RWPE1 (cell line): ENCODE measurements around the gene LYRM1.
"Not testable (repeated sequence)": the region's sequence is repeated elsewhere in the genome, so short reads cannot be mapped to it uniquely, and the experiment has no call there.

Experiments
- CTCF ChIA-PET: fragments of 350-600 bp; sonication (Branson Sonifier 250); formaldehyde crosslinking; extraction: SDS; loops from one replicate; lab custom pipeline; 2021; lab: Yijun Ruan, JAX
- POLR2A ChIA-PET: fragments of 400-600 bp; formaldehyde crosslinking; extraction: SDS; loops from one replicate; lab custom pipeline; 2020; ENCODE audit warnings: antibody characterized with exemption; ENCODE audit not compliant: low non-redundant PET; lab: Yijun Ruan, JAX
- DNase-seq: peaks from one replicate; pipeline ENCODE4 v3.0.0; 2012; ENCODE audit warnings: low spot score
- H3K27ac ChIP-seq: fragments of 450-650 bp; 2 replicates; pipeline ENCODE4 v1.5.1; 2017
- TF ChIP-seq, protein P1 (sequence below): fragments of 450-650 bp; conservative IDR thresholded peaks from 2 replicates; pipeline ENCODE4 v1.5.1; 2017; ENCODE audit warnings: low read depth, mild to moderate bottlenecking

The LYRM1 gene

DNA sequence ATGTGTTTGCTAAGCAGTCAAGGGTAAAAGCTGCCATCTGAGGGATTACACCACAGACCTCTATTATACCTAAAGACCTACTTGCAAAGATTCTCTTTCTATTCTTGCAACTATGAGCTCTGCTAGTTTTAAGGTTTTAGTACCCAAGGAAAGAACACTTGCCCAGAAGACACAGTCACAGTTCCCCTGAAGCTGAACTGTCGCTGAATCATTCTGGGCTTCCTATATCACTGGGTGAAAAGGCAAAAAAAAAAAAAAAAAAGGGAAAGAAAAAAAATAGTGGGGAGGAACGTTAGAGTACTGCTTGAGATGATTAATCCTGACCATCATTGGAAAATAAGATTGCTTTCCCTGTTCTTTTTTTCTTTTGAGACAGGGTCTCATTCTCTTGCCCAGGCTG lies 37.9 kb downstream of the LYRM1 start:
- POLR2A ChIA-PET = interaction anchor here (0.6 to 0.7 kb wide), 2 partner anchors 75 to 144 kb away, joined by 5 to 9 read pairs; no protein-coding TSS in a partner anchor

DNA sequence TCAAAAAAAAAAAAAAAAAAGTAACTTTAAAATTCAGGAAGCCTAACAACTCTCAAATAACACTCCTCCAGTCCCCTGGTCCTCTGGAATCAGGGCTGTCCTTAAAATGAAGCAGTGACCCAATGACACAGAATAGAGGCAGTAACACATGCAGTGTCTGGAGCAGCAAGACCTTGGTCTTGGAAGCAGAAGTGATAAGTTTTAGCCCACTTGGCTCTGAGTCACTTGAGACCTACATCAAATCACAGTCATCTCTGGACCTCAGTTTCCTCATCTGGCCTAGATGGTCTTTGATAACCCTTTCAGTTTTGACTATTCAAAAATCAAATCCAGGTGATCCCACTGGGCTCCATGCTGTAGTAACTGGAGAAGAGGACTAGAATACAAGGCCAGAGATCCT lies 39.0 kb downstream of the LYRM1 start:
- POLR2A ChIA-PET = no interaction called here
- DNase-seq = no peak
- CTCF ChIA-PET = no interaction called here
- TF ChIP-seq, protein P1, sequence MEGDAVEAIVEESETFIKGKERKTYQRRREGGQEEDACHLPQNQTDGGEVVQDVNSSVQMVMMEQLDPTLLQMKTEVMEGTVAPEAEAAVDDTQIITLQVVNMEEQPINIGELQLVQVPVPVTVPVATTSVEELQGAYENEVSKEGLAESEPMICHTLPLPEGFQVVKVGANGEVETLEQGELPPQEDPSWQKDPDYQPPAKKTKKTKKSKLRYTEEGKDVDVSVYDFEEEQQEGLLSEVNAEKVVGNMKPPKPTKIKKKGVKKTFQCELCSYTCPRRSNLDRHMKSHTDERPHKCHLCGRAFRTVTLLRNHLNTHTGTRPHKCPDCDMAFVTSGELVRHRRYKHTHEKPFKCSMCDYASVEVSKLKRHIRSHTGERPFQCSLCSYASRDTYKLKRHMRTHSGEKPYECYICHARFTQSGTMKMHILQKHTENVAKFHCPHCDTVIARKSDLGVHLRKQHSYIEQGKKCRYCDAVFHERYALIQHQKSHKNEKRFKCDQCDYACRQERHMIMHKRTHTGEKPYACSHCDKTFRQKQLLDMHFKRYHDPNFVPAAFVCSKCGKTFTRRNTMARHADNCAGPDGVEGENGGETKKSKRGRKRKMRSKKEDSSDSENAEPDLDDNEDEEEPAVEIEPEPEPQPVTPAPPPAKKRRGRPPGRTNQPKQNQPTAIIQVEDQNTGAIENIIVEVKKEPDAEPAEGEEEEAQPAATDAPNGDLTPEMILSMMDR = no peak
- no peak overlapping the region for H3K27ac ChIP-seq

More for the DNA sequence above, 37.9 kb downstream of the LYRM1 start:
- H3K27ac ChIP-seq = no peak overlapping the region
- TF ChIP-seq, protein P1 = no peak
- no peak for DNase-seq
- CTCF ChIA-PET = interaction anchor here (0.6 to 0.7 kb wide), 3 partner anchors 271 to 1729 kb away, joined by 3 to 4 read pairs (median 4); no protein-coding TSS in a partner anchor

DNA sequence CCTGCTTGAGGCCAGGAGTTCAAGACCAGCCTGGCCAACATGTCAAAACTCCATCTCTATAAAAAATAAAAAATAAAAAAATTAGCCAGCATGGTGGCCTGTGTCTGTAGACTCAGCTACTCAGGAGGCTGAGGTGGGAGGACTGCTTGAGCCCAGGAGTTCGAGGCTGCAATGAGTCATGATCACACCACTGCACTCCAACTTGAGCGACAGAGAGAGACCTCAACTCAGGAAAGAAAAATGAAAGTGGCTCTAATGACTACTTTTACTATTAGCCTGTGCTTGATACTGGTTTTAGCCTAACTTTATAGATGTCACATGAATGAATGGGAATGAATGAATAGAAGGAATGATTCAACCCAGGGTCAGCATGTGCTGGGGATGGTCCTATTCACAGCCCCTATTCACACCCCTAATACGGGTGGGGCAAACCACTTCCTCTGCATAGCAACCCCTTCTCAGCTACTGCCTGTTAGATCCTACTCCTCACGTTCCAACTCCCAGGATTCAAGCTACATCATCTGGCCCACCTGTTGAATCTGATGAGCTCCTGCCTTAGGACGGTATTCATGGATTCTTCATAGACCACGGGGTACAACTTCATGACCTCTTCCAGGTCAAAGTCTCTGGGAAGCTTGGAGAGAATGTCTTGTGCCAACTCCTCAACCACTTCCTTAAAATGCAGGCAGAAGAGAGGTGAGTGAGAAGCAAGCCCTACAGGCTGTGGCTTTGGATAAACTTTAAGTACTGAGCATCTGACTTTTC lies 40.5 kb downstream of the LYRM1 start:
- H3K27ac ChIP-seq = no peak overlapping the region
- DNase-seq = no peak
- TF ChIP-seq, protein P1 = no peak
- POLR2A ChIA-PET = no interaction called here
- CTCF ChIA-PET = no interaction called here

DNA sequence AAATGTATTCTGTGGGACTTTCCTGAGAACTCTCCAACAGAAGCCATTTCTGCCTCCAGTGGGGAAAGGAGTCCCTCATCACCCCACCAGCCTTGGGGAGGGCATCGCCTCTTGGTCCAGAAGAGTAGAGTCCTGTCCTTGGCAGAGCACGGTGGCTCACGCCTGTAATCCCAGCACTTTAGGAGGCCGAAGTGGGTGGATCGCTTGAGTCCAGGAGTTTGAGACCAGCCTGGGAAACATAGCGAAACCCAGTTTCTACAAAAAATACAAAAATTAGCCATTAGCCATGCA lies 41.0 kb downstream of the LYRM1 start:
- no peak overlapping the region for H3K27ac ChIP-seq
- POLR2A ChIA-PET = no interaction called here
- TF ChIP-seq, protein P1 = no peak
- CTCF ChIA-PET = no interaction called here
- no peak for DNase-seq

DNA sequence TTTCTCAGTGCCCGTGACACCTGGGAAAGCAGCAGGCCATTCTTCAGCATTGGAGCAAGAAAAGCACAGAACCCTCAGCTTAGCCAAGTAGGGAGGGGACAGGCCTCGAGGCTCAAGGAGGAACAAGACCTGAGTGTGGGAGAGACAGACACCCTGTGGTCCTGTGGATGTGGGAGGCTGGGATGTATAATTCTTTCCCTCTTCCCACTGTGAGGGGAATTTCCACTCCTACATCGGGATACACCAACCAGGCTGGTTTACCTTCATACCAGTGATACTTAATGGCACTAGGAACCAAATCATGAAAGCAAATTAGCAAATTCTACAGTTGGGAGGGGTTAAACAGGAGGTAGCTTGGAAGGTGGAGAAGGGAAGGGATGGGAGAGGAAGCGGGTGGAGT lies 41.7 kb downstream of the LYRM1 start:
- ChIA-PET CTCF (interaction anchor here (0.6 kb wide), 1 partner anchor 15 kb away, joined by 4 read pairs; no protein-coding TSS in a partner anchor), POLR2A (no interaction called here)

DNA sequence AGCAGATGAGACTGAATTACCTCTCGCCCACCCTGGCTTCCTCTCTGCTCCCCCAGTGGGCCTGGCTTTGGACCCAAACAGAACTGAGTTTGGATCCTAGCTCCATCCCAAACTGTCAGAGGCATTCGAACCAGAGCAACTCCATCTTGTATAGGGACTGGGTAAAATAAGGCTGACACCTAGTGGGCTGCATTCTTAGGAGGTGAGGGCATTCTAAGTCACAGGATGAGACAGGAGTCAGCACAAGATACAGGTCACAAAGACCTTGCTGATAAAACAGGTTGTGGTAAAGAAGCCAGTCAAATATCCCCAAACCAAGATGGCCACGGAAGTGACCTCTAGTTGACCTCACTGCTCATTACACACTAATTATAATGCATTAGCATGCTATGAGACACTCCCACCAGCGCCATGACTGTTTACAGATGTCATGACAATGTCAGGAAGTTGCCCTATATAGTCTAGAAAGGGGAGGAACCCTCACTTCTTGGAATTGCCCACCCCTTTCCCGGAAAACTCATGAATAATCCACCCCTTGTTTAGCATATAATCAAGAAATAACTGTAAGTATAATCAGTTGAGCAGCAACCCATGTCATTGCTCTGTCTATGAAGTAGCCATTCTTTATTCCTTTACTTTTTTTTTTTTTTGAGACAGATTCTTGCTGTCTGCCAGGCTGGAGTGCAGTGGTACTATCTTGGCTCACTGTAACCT lies 44.4 kb downstream of the LYRM1 start:
- ChIA-PET POLR2A (no interaction called here), CTCF (interaction anchor here (0.6 to 0.7 kb wide), 2 partner anchors 8 to 30 kb away, joined by 3 to 4 read pairs; no protein-coding TSS in a partner anchor)
- no peak overlapping the region for H3K27ac ChIP-seq
- TF ChIP-seq, protein P1 = no peak
- DNase-seq = no peak

More for the DNA sequence above, 41.7 kb downstream of the LYRM1 start:
- TF ChIP-seq, protein P1 = no peak
- H3K27ac ChIP-seq = no peak overlapping the region
- no peak for DNase-seq

DNA sequence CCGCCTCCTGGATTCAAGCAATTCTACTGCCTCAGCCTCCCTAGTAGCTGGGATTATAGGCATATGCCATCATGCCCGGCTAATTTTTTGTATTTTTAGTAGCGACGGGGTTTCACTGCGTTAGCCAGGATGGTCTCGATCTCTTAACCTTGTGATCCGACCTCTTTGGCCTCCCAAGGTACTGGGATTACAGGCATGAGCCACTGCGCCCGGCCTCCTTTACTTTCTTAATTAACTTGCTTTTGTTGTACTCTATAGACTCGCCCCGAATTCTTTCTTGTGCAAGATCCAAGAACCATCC lies 45.0 kb downstream of the LYRM1 start:
- CTCF ChIA-PET, DNase-seq, POLR2A ChIA-PET, H3K27ac ChIP-seq: not testable (repeated sequence)
